Thoracic aorta (tissue), 2 donors: ENCODE results near the gene EPS8. TPM values are rescaled to one million over a fixed set of nuclear protein-coding genes. Genes with fewer than 3 reads are reported as not detected.

Source experiments
- ATAC-seq: fragments of 150-250 bp; one replicate; pipeline ENCODE4 v1.8.0; 2017; ENCODE audit warnings: low read depth; ENCODE audit not compliant: insufficient number of reproducible peaks, low FRiP score
- DNase-seq: peaks from one replicate; pipeline ENCODE4 v3.0.0-alpha.2; 2020; ENCODE audit warnings: low spot score
- H3K27ac ChIP-seq, 2 donors: fragments of 200-600 bp; sonication (generic); 1 replicate in 1 of 2; 2 replicates in 1 of 2; pipeline ENCODE4 v1.5.1; 2016; ENCODE audit warnings: mild to moderate bottlenecking in 2 of 2, moderate library complexity in 2 of 2
- H3K27me3 ChIP-seq: fragments of 200-600 bp; sonication (generic); replicated peaks from 2 replicates; pipeline ENCODE4 v1.6.0; 2016; ENCODE audit warnings: mild to moderate bottlenecking; ENCODE audit not compliant: insufficient read depth
- H3K36me3 ChIP-seq: fragments of 200-600 bp; sonication (generic); one replicate; pipeline ENCODE4 v1.5.1; 2016
- H3K4me1 ChIP-seq, 2 donors: fragments of 200-600 bp; sonication (generic); 1 replicate in 1 of 2; 2 replicates in 1 of 2; pipeline versions ENCODE4 v1.5.1 to v1.6.0; 2016; ENCODE audit warnings: low read depth in 2 of 2, mild to moderate bottlenecking in 1 of 2; ENCODE audit not compliant: control insufficient read depth in 1 of 2
- H3K4me3 ChIP-seq: fragments of 200-600 bp; sonication (generic); 2 replicates; pipeline ENCODE4 v1.5.1; 2016; ENCODE audit warnings: mild to moderate bottlenecking
- H3K9me3 ChIP-seq: fragments of 200-600 bp; sonication (generic); 2 replicates; pipeline ENCODE4 v1.5.1; 2016
- CTCF ChIP-seq: fragments of 200-600 bp; sonication (generic); IDR thresholded peaks from one replicate; pipeline ENCODE4 v1.5.1; 2019; ENCODE audit warnings: antibody characterized with exemption
- total RNA-seq, 2 donors: library from RNA; depleted of rRNA; stranded (reverse); fragments of >200 nt; gene quantifications; one replicate each; pipeline versions ENCODE4 v1.1.0 to v1.2.3, GENCODE V29; 2016

The EPS8 gene
- total RNA-seq, 2 donors from 2014 or later, result 139 to 188 TPM

- Histone ChIP-seq H3K9me3 (no peaks in the 10 kb centered on the region), H3K36me3 (no peaks in the 10 kb centered on the region), H3K27ac (no peak overlapping the region), H3K27me3 (no peaks in the 10 kb centered on the region), H3K4me1 (peaks cover 0 to 13% of the 10 kb centered on the region in 2 donors), H3K4me3 (no peak overlapping the region)
- ATAC-seq (no peak), DNase-seq (no peak)
- TF ChIP-seq CTCF, result no peak
These were observed 213.3 kb downstream of the EPS8 start for GRCh38 chr12:15575671-15576541.

DNA sequence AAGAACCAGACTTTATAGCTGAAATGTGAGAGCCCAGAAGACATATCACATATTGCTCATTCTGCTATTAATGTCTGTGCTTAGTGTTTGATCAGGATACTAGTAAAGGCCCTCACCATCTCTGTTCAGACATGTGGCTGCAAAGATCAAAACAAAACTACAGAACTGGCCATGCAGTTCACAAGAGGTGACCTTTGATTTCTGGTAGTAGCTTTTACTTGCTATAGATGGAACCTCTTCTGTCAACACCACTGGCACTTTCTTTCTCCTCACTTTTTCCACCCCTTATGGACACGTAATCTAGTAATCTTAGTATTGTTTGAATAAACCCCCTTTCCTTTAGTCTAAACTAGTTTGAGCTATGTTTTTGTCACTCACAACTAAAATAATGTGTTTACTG lies 214.8 kb downstream of the EPS8 start:
- ATAC-seq (no peak), DNase-seq (no peak)
- no peak for TF ChIP-seq CTCF
- H3K9me3 ChIP-seq, result no peaks in the 10 kb centered on the region
- H3K27ac ChIP-seq, result no peak overlapping the region
- H3K27me3 ChIP-seq, result no peaks in the 10 kb centered on the region
- no peak overlapping the region for H3K4me3 ChIP-seq
- peaks cover 0 to 12% of the 10 kb centered on the region in 2 donors for H3K4me1 ChIP-seq
- H3K36me3 ChIP-seq, result no peaks in the 10 kb centered on the region

Other genes with a start within 250 kb of the EPS8 start
- 10 to 100 TPM; 55.1 to 55.5 TPM for gene STRAP, start 93.0 kb upstream of the EPS8 start, total RNA-seq
- 10 to 100 TPM; 25.5 to 47.4 TPM for gene DERA, start 121.9 kb upstream of the EPS8 start, total RNA-seq